ENCODE data around the gene ESR2. TPM values are rescaled to one million over a fixed set of nuclear protein-coding genes. Genes with fewer than 3 reads are reported as not detected.
A peak's percentile ranks its signal among the peaks of the same experiment; 100 is the strongest.

ESR2 gene
- total and polyA plus RNA-seq, 4 donors: 0.01 to 0.28 (median 0.09) TPM

DNA sequence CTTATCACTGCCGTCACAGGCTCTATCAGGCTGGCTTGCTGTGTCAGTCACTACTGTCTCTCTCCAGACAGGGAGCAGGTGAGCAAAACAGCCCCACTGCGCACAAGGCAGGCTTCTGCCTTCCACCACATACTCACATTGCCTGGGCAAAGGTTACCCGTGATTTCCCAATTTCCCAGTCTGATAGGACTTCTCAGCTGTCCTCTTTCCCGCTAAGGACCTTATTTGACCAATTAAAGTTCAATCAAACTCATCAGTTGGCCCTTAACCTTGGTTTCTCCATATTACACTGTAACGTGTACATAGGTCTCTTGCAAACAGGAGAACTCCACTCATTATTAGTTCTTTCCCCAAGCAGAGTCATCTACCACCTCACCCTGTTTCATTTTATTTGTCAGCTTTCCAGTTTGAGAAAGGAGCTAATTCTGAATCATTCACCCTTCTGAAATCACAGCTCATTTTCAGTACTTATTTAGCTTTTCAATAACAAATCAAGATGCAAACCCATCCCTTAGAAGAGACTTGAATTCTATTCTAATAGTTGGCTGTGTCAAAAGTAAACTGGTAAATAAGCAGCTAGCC is 170.8 kb downstream of the ESR2 start (continued):
- TF ChIP-seq, protein P1, sequence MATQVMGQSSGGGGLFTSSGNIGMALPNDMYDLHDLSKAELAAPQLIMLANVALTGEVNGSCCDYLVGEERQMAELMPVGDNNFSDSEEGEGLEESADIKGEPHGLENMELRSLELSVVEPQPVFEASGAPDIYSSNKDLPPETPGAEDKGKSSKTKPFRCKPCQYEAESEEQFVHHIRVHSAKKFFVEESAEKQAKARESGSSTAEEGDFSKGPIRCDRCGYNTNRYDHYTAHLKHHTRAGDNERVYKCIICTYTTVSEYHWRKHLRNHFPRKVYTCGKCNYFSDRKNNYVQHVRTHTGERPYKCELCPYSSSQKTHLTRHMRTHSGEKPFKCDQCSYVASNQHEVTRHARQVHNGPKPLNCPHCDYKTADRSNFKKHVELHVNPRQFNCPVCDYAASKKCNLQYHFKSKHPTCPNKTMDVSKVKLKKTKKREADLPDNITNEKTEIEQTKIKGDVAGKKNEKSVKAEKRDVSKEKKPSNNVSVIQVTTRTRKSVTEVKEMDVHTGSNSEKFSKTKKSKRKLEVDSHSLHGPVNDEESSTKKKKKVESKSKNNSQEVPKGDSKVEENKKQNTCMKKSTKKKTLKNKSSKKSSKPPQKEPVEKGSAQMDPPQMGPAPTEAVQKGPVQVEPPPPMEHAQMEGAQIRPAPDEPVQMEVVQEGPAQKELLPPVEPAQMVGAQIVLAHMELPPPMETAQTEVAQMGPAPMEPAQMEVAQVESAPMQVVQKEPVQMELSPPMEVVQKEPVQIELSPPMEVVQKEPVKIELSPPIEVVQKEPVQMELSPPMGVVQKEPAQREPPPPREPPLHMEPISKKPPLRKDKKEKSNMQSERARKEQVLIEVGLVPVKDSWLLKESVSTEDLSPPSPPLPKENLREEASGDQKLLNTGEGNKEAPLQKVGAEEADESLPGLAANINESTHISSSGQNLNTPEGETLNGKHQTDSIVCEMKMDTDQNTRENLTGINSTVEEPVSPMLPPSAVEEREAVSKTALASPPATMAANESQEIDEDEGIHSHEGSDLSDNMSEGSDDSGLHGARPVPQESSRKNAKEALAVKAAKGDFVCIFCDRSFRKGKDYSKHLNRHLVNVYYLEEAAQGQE (IDR thresholded peaks at IDR 0.05): peak; percentile 84
- TF ChIP-seq EGR1 (IDR thresholded peaks at IDR 0.05; ENCODE audit: low read depth in 2 of 2) (peak in 1 of 2 donors; percentile 74), TAF1 (conservative IDR thresholded peaks at IDR 0.05) (no peak)

DNA sequence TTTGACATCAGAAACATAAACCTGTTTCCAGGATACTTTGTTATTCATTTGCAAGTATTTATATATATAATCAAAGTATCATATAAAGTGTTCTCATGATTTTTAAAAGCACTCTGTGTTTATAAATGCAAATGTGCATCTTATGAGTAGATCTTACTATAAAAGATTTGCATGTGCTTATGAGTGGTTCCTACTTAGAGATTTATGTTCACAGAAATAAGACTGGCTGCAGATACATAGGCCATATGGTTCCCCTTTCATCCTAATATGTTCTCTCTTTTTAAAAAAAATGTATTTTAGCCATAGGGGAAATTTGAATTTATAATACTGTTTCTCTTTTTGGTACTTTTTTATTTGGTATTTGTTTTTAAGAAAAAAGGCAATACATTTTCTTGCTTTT is 174.2 kb downstream of the ESR2 start:
- Histone ChIP-seq H3K4me1 (ENCODE audit: control insufficient read depth in 4 of 4, insufficient read depth in 4 of 4, low read length in 3 of 4) (peaks cover 0 to 6% (median 2%) of the 10 kb centered on the region in 4 donors), H3K4me3 (ENCODE audit: low read depth in 1 of 3, low read length in 3 of 3) (no peak overlapping the region), H3K9me3 (ENCODE audit: control insufficient read depth in 4 of 4, low read length in 3 of 4) (no peaks in the 10 kb centered on the region), H3K36me3 (ENCODE audit: control insufficient read depth in 4 of 4, insufficient read depth in 3 of 4, low read depth in 1 of 4, low read length in 3 of 4) (peaks cover 10 to 35% (median 33%) of the 10 kb centered on the region in 4 donors), H3K27me3 (ENCODE audit: control insufficient read depth in 4 of 4, insufficient read depth in 4 of 4, low read length in 3 of 4) (no peaks in the 10 kb centered on the region), H3K9ac (ENCODE audit: low read depth in 1 of 2, low read length in 2 of 2) (no peak overlapping the region), H3K27ac (ENCODE audit: low read depth in 1 of 2, low read length in 2 of 2) (no peak overlapping the region)
- DNase-seq (ENCODE audit: low spot score): no peak
- TF ChIP-seq, protein P2, sequence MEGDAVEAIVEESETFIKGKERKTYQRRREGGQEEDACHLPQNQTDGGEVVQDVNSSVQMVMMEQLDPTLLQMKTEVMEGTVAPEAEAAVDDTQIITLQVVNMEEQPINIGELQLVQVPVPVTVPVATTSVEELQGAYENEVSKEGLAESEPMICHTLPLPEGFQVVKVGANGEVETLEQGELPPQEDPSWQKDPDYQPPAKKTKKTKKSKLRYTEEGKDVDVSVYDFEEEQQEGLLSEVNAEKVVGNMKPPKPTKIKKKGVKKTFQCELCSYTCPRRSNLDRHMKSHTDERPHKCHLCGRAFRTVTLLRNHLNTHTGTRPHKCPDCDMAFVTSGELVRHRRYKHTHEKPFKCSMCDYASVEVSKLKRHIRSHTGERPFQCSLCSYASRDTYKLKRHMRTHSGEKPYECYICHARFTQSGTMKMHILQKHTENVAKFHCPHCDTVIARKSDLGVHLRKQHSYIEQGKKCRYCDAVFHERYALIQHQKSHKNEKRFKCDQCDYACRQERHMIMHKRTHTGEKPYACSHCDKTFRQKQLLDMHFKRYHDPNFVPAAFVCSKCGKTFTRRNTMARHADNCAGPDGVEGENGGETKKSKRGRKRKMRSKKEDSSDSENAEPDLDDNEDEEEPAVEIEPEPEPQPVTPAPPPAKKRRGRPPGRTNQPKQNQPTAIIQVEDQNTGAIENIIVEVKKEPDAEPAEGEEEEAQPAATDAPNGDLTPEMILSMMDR (IDR thresholded peaks at IDR 0.05; ENCODE audit: low read depth, low read length, missing input control): no peak
- TF ChIP-seq, protein P1 (IDR thresholded peaks at IDR 0.05): no peak
- TF ChIP-seq HNF4G (IDR thresholded peaks at IDR 0.05) (no peak), RAD21 (IDR thresholded peaks at IDR 0.05) (no peak), YY1 (IDR thresholded peaks at IDR 0.05) (no peak)
- TF ChIP-seq, protein P3, sequence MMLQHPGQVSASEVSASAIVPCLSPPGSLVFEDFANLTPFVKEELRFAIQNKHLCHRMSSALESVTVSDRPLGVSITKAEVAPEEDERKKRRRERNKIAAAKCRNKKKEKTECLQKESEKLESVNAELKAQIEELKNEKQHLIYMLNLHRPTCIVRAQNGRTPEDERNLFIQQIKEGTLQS (IDR thresholded peaks at IDR 0.05): no peak

DNA sequence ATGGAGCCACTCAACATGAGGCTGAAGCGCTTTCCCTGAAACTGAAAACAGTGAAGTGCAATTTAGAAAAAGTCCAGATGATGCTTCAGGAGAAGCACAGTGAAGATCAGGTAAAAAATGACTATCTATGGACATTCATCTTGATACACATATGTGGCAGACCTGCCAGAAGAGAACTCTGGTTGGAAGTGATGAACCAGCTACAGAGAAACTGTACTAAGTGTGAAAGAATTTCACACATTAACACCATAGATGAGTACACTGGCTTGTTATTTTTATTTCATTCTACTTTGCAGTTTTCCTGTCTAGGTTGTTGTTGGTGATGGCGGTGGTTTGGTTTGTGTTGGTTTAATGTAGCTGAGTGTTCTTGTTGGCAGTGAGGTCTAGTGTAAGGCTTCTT is 174.7 kb downstream of the ESR2 start:
- Histone ChIP-seq H3K36me3 (ENCODE audit: control insufficient read depth in 4 of 4, insufficient read depth in 3 of 4, low read depth in 1 of 4, low read length in 3 of 4) (peaks cover 10 to 34% (median 30%) of the 10 kb centered on the region in 4 donors), H3K27ac (ENCODE audit: low read depth in 1 of 2, low read length in 2 of 2) (no peak overlapping the region), H3K4me1 (ENCODE audit: control insufficient read depth in 4 of 4, insufficient read depth in 4 of 4, low read length in 3 of 4) (peaks cover 0 to 7% (median 3%) of the 10 kb centered on the region in 4 donors), H3K27me3 (ENCODE audit: control insufficient read depth in 4 of 4, insufficient read depth in 4 of 4, low read length in 3 of 4) (no peaks in the 10 kb centered on the region), H3K4me3 (ENCODE audit: low read depth in 1 of 3, low read length in 3 of 3) (no peak overlapping the region), H3K9me3 (ENCODE audit: control insufficient read depth in 4 of 4, low read length in 3 of 4) (no peaks in the 10 kb centered on the region), H3K9ac (ENCODE audit: low read depth in 1 of 2, low read length in 2 of 2) (no peak overlapping the region)
- WGBS: 97% methylated on average over 2 of the region's 2 CpGs
- no peak for TF ChIP-seq RXRA (IDR thresholded peaks at IDR 0.05)
- TF ChIP-seq, protein P2 (IDR thresholded peaks at IDR 0.05; ENCODE audit: low read depth, low read length, missing input control): no peak
- no peak for DNase-seq (ENCODE audit: low spot score)

Data from liver (tissue), 9 donors.